Measurements from ENCODE around the gene HCLS1. TPM values are rescaled to one million over a fixed set of nuclear protein-coding genes. Genes with fewer than 3 reads are reported as not detected.

The HCLS1 gene
- total and polyA plus RNA-seq, 9 of the 15 experiments (the other 6 are each of a cell fraction or from before 2014, with no cell fraction given): 4.8 to 34.1 (median 22.0) TPM

DNA sequence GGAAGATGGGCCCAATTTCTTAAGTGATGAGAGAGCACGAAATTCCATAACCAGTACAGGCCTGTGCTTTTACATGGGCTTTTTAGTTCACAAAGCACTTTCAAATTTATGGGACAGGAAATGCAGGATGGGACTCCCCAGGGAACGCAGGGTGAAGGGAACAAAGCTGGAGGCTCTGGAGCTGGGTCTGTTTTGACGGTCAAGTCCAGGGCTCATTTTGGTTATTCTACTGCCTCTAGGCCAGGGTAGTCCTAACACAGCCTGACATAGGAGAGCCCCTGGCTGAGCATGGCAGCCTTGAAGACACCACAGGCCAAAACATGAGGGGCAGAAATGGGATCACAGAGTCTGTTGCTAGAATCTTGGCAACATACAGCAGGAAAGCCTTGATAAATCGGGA, 33.5 kb downstream of the HCLS1 start (continued):
- TF ChIP-seq NR2C2 (CRISPR knock-in tag; IDR thresholded peaks at IDR 0.05): no peak
- no peak for TF ChIP-seq NR2C2 (tag; IDR thresholded peaks at IDR 0.05)
- TF ChIP-seq, protein P1, sequence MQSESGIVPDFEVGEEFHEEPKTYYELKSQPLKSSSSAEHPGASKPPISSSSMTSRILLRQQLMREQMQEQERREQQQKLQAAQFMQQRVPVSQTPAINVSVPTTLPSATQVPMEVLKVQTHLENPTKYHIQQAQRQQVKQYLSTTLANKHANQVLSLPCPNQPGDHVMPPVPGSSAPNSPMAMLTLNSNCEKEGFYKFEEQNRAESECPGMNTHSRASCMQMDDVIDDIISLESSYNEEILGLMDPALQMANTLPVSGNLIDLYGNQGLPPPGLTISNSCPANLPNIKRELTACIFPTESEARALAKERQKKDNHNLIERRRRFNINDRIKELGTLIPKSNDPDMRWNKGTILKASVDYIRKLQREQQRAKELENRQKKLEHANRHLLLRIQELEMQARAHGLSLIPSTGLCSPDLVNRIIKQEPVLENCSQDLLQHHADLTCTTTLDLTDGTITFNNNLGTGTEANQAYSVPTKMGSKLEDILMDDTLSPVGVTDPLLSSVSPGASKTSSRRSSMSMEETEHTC (IDR thresholded peaks at IDR 0.05): no peak
- no peak for TF ChIP-seq SMARCA4 (IDR thresholded peaks at IDR 0.05)
- no peak for TF ChIP-seq POLR3G (IDR thresholded peaks at IDR 0.05; ENCODE audit: extremely low read depth, insufficient read length, insufficient replicate concordance)
- TF ChIP-seq MBD2 (IDR thresholded peaks at IDR 0.05; ENCODE audit: borderline replicate concordance, low read depth): no peak
- TF ChIP-seq NFE2L1 (tag; IDR thresholded peaks at IDR 0.05; ENCODE audit: borderline replicate concordance, low read depth): no peak
- TF ChIP-seq MTA2 (IDR thresholded peaks at IDR 0.05; ENCODE audit: low read depth): no peak
- TF ChIP-seq, protein P2, sequence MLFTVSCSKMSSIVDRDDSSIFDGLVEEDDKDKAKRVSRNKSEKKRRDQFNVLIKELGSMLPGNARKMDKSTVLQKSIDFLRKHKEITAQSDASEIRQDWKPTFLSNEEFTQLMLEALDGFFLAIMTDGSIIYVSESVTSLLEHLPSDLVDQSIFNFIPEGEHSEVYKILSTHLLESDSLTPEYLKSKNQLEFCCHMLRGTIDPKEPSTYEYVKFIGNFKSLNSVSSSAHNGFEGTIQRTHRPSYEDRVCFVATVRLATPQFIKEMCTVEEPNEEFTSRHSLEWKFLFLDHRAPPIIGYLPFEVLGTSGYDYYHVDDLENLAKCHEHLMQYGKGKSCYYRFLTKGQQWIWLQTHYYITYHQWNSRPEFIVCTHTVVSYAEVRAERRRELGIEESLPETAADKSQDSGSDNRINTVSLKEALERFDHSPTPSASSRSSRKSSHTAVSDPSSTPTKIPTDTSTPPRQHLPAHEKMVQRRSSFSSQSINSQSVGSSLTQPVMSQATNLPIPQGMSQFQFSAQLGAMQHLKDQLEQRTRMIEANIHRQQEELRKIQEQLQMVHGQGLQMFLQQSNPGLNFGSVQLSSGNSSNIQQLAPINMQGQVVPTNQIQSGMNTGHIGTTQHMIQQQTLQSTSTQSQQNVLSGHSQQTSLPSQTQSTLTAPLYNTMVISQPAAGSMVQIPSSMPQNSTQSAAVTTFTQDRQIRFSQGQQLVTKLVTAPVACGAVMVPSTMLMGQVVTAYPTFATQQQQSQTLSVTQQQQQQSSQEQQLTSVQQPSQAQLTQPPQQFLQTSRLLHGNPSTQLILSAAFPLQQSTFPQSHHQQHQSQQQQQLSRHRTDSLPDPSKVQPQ (CRISPR knock-in tag; IDR thresholded peaks at IDR 0.05; ENCODE audit: borderline replicate concordance): no peak
